Measurements from ENCODE around the gene OBSCN. TPM values are rescaled to one million over a fixed set of nuclear protein-coding genes. Genes with fewer than 3 reads are reported as not detected.

The OBSCN gene
- total and polyA plus RNA-seq, 2 of the 13 experiments (the other 11 are each of a cell fraction or from before 2014, with no cell fraction given) = 0.20 TPM

DNA sequence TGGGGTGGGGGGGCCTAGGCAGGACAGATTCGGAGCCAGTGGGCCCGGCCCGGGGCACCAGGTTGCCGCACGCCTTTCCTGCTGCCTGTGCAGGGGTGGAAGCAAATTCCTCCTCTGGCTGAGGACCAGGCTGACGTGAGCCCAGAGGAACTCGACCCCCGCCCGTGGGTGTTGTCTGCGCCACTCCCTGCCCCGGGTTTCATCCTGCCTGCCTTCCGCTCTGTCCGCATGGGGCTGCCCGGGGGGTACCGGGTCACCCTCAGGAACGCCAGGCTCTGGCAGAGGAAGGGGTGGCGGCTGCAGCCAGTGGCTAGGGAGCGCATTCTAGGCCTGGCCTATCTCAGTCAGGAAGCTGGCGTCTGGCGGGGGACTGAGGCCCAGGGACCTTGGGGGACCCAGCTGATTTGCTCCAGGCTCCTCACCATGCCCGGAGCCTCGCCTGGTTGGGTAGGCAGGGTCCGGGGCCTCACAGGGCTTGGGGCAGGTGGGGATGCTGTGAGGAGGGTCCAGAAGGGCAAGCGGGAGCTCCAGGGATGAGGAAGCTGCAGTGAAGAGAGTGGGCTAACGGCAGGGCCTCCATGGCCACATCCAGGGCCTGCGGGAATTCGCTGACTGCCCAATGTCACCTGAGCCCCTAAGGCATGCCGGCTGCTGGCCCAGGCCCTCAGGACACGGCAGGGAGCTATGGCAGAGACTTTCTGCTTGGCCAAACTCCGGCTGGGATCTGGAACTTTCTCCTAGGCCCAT is 44.7 kb upstream of the OBSCN start (continued):
- TF ChIP-seq AKAP8 (CRISPR knock-in tag; IDR thresholded peaks at IDR 0.05) = peak; percentile 44; the same call in 1 of the 2 replicates
- TF ChIP-seq ZFY (CRISPR knock-in tag; IDR thresholded peaks at IDR 0.05) = 0 out of 2 replicates have a peak, but pooled peaks have one; percentile 22
- TF ChIP-seq HNRNPL (IDR thresholded peaks at IDR 0.05; ENCODE audit: low read depth, low read length) = 0 out of 2 replicates have a peak, but pooled peaks have one; percentile 27
- no peak for TF ChIP-seq ZNF780A (CRISPR knock-in tag; IDR thresholded peaks at IDR 0.05)

DNA sequence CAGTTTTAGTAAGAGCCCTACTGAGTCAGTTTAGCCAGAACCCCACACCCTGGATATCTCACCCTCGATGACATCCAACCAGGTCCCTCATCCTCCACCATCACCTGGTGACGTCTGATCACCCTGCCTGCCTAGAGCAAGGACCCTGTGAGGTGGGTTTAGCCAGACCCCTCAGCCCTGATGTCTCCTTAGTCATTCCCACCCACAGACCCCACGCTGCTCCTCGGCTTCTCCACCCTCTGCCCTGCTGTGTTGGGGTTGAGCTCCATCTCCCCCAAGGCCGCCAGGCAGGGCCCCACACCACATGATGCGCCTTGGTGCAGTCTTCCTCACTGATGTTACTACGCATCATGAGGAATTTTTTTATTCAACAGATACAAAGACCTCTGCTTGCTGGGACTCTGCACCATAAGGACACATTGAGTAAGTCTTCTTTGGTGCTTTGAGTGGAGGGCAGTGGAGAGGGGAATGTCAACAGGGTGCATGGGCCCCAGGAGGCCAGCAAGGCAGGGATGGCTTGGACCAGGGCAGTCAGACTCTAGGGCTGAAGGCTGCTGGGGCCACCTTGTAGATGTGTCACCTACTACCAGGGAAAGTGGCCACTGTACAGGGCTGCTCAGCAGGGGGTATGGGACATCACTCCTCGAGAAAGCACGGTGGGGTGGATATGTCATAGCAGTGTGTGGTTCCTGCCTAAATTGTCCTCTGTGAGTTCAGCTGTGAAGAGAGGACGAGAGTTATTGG is 43.9 kb upstream of the OBSCN start:
- Histone ChIP-seq H4K20me1 (ENCODE audit: insufficient read depth, low read length) (no peaks in the 10 kb centered on the region), H3K27me3 (ENCODE audit: control insufficient read depth in 1 of 2, insufficient read depth in 2 of 2, low read length in 2 of 2) (no peaks in the 10 kb centered on the region; a peak in 1 of 5 replicates), H3K79me2 (ENCODE audit: insufficient read depth, low read length) (peaks cover 5% of the 10 kb centered on the region), H3K4me1 (ENCODE audit: insufficient read depth, low read length) (peaks cover 62% of the 10 kb centered on the region), H3K4me2 (ENCODE audit: low read depth, low read length) (peak overlapping the region; percentile 99; the same call in 1 of the 2 replicates), H3K27ac (ENCODE audit: extremely low read length, insufficient read depth, low read length) (no peak overlapping the region), H3K9ac (ENCODE audit: insufficient read depth, low read depth, low read length) (no peak overlapping the region), H3K36me3 (replicated peaks in 1 of 2; ENCODE audit: control insufficient read depth in 1 of 2, insufficient read depth in 2 of 2, low read length in 2 of 2) (no peaks in the 10 kb centered on the region), H2AFZ (ENCODE audit: low read length) (no peak overlapping the region), H3K4me3 (replicated peaks in 1 of 3; ENCODE audit: insufficient read depth in 1 of 3, low read depth in 2 of 3, low read length in 3 of 3) (no peak overlapping the region), H3K9me3 (ENCODE audit: low read length) (no peaks in the 10 kb centered on the region)
- BruUV-seq (replicated peaks) = no TSS peak
- FAIRE-seq (no peak), DNase-seq (ENCODE audit: low spot score) (no peak), ATAC-seq (no peak)
- in situ Hi-C loops (cut with HindIII; ENCODE audit: extremely low pct_ligation_motif_present, low pct_unique_long_range_greater_than_20kb) = no loop called here
- WGBS (ENCODE audit: low lambda C conversion rate) = 95% methylated on average over 10 of the region's 10 CpGs
- intact Hi-C loops (cut with micrococcal nuclease; ENCODE audit: unreplicated experiment) = no loop called here
- ChIA-PET POLR2A (interaction anchor here (3.1 to 3.3 kb wide), 2 partner anchors 12 to 25 kb away, joined by 38 to 72 read pairs; partner anchors contain the start of genes GJC2 and GUK1), CTCF (ENCODE audit: low intra/inter-chr PET ratio, low total read pairs) (no interaction called here)
- TF ChIP-seq TBL1XR1 (IDR thresholded peaks at IDR 0.05; ENCODE audit: borderline replicate concordance, low read length, partially characterized antibody) (no peak), ZBTB38 (CRISPR knock-in tag; IDR thresholded peaks at IDR 0.05) (no peak), GABPA (IDR thresholded peaks at IDR 0.05; ENCODE audit: low read depth, low read length) (no peak), GABPA (CRISPR knock-in tag; IDR thresholded peaks at IDR 0.05; ENCODE audit: low read depth) (no peak), ZBTB7B (CRISPR knock-in tag; IDR thresholded peaks at IDR 0.05) (no peak), NPAS2 (CRISPR knock-in tag; IDR thresholded peaks at IDR 0.05; ENCODE audit: borderline replicate concordance) (no peak), SIN3B (IDR thresholded peaks at IDR 0.05; ENCODE audit: low read length) (no peak), MED8 (CRISPR knock-in tag; IDR thresholded peaks at IDR 0.05; ENCODE audit: insufficient replicate concordance) (no peak), ZNF557 (CRISPR knock-in tag; IDR thresholded peaks at IDR 0.05) (no peak), HOXD1 (CRISPR knock-in tag; IDR thresholded peaks at IDR 0.05) (no peak), TARDBP (CRISPR knock-in tag; IDR thresholded peaks at IDR 0.05) (no peak), SRY (CRISPR knock-in tag; IDR thresholded peaks at IDR 0.05) (no peak), ZNF335 (CRISPR knock-in tag; IDR thresholded peaks at IDR 0.05) (no peak)
- TF ChIP-seq, protein P1, sequence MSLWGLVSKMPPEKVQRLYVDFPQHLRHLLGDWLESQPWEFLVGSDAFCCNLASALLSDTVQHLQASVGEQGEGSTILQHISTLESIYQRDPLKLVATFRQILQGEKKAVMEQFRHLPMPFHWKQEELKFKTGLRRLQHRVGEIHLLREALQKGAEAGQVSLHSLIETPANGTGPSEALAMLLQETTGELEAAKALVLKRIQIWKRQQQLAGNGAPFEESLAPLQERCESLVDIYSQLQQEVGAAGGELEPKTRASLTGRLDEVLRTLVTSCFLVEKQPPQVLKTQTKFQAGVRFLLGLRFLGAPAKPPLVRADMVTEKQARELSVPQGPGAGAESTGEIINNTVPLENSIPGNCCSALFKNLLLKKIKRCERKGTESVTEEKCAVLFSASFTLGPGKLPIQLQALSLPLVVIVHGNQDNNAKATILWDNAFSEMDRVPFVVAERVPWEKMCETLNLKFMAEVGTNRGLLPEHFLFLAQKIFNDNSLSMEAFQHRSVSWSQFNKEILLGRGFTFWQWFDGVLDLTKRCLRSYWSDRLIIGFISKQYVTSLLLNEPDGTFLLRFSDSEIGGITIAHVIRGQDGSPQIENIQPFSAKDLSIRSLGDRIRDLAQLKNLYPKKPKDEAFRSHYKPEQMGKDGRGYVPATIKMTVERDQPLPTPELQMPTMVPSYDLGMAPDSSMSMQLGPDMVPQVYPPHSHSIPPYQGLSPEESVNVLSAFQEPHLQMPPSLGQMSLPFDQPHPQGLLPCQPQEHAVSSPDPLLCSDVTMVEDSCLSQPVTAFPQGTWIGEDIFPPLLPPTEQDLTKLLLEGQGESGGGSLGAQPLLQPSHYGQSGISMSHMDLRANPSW (CRISPR knock-in tag; IDR thresholded peaks at IDR 0.05; ENCODE audit: borderline replicate concordance) = no peak
